ENCODE results near the gene EBI3. TPM values are rescaled to one million over a fixed set of nuclear protein-coding genes. Genes with fewer than 3 reads are reported as not detected.
"Not testable (repeated sequence)": the region's sequence is repeated elsewhere in the genome, so short reads cannot be mapped to it uniquely, and the experiment has no call there.

Gene EBI3
- total RNA-seq, 2 experiments from 2014 or later: not detected

GRCh38 chr19:4268816-4269430, 39.6 kb downstream of the EBI3 start:
- Mint-ChIP-seq H3K4me1 (ENCODE audit: low read depth) (peaks cover 18% of the 10 kb centered on the region), H3K27me3 (no peaks in the 10 kb centered on the region), H3K9me3 (no peaks in the 10 kb centered on the region), H3K36me3 (ENCODE audit: low read depth) (peaks cover 55% of the 10 kb centered on the region), H3K27ac (no peak overlapping the region), H3K4me3 (no peak overlapping the region)
- peaks cover 0 to 5% of the 10 kb centered on the region in 2 experiments for H3K9me3 ChIP-seq (ENCODE audit: control insufficient read depth in 1 of 2, insufficient read depth in 1 of 2, low read length in 2 of 2)
- DNase-seq (no peak), ATAC-seq (ENCODE audit: poor library complexity) (no peak)
- H3K36me3 ChIP-seq (ENCODE audit: insufficient read depth, low read length): peaks cover 58% of the 10 kb centered on the region
- ChIA-PET CTCF (interaction anchor here (2.2 kb wide), 1 partner anchor 83 kb away, joined by 36 read pairs; no protein-coding TSS in a partner anchor), POLR2A (interaction anchor here (1.0 to 1.9 kb wide), 2 partner anchors 74 to 134 kb away, joined by 3 to 7 read pairs; partner anchors contain the start of genes CHAF1A and MPND)
- H3K27ac ChIP-seq (ENCODE audit: low read depth in 1 of 2, low read length in 2 of 2): no peak overlapping the region
- TF ChIP-seq CTCF (IDR thresholded peaks at IDR 0.05): no peak
- no peaks in the 10 kb centered on the region for H3K27me3 ChIP-seq (ENCODE audit: control insufficient read depth in 1 of 2, insufficient read depth in 2 of 2, low read length in 2 of 2)
- intact Hi-C loops (cut with DNase I, micrococcal nuclease): loop anchor here in 1 of 2 experiments (5.0 kb wide), 1 partner anchor 133 kb away; the partner anchor contains the start of genes CHAF1A and SH3GL1
- peaks cover 18% of the 10 kb centered on the region for H3K4me1 ChIP-seq (ENCODE audit: insufficient read depth, low read length)
- no peak overlapping the region for H3K4me3 ChIP-seq (ENCODE audit: low read length)

- H3K36me3 ChIP-seq (ENCODE audit: insufficient read depth, low read length): peaks cover 30% of the 10 kb centered on the region
- intact Hi-C loops (cut with DNase I, micrococcal nuclease): no loop called here
- H3K27me3 ChIP-seq (ENCODE audit: control insufficient read depth in 1 of 2, insufficient read depth in 2 of 2, low read length in 2 of 2): no peaks in the 10 kb centered on the region
- H3K4me3 ChIP-seq (ENCODE audit: low read length): no peak overlapping the region
- ATAC-seq (ENCODE audit: poor library complexity) (no peak), DNase-seq (no peak)
- TF ChIP-seq CTCF (IDR thresholded peaks at IDR 0.05): no peak
- no peaks in the 10 kb centered on the region for H3K4me1 ChIP-seq (ENCODE audit: insufficient read depth, low read length)
- peaks cover 0 to 5% of the 10 kb centered on the region in 2 experiments for H3K9me3 ChIP-seq (ENCODE audit: control insufficient read depth in 1 of 2, insufficient read depth in 1 of 2, low read length in 2 of 2)
- H3K27ac ChIP-seq (ENCODE audit: low read depth in 1 of 2, low read length in 2 of 2): no peak overlapping the region
- CTCF ChIA-PET: no interaction called here
- Mint-ChIP-seq H3K4me1 (ENCODE audit: low read depth) (no peaks in the 10 kb centered on the region), H3K9me3 (no peaks in the 10 kb centered on the region), H3K27me3 (peaks cover 4% of the 10 kb centered on the region), H3K27ac (no peak overlapping the region), H3K36me3 (ENCODE audit: low read depth) (peaks cover 24% of the 10 kb centered on the region), H3K4me3 (no peak overlapping the region)
- POLR2A ChIA-PET: interaction anchor here (1.5 kb wide), 1 partner anchor 28 kb away, joined by 4 read pairs; no protein-coding TSS in a partner anchor
Measured at GRCh38 chr19:4272894-4273293, 43.6 kb downstream of the EBI3 start.

- H3K27ac ChIP-seq (ENCODE audit: low read depth in 1 of 2, low read length in 2 of 2); H3K4me1 Mint-ChIP-seq (ENCODE audit: low read depth); intact Hi-C loops (cut with DNase I, micrococcal nuclease); H3K27ac Mint-ChIP-seq; CTCF ChIA-PET; ATAC-seq (ENCODE audit: poor library complexity); H3K4me3 Mint-ChIP-seq; H3K9me3 ChIP-seq (ENCODE audit: control insufficient read depth in 1 of 2, insufficient read depth in 1 of 2, low read length in 2 of 2); H3K9me3 Mint-ChIP-seq; H3K4me3 ChIP-seq (ENCODE audit: low read length); H3K4me1 ChIP-seq (ENCODE audit: insufficient read depth, low read length); DNase-seq; H3K27me3 ChIP-seq (ENCODE audit: control insufficient read depth in 1 of 2, insufficient read depth in 2 of 2, low read length in 2 of 2): not testable (repeated sequence)
- peaks cover 16% of the 10 kb centered on the region for H3K36me3 ChIP-seq (ENCODE audit: insufficient read depth, low read length)
- POLR2A ChIA-PET: interaction anchor here (1.5 kb wide), 1 partner anchor 27 kb away, joined by 4 read pairs; no protein-coding TSS in a partner anchor
- peaks cover 12% of the 10 kb centered on the region for H3K36me3 Mint-ChIP-seq (ENCODE audit: low read depth)
- H3K27me3 Mint-ChIP-seq: peaks cover 13% of the 10 kb centered on the region
Measured at GRCh38 chr19:4274321-4274686, 45.0 kb downstream of the EBI3 start.
